Smooth muscle cell (in vitro differentiated cells): ENCODE results near the gene AANAT. TPM values are rescaled to one million over a fixed set of nuclear protein-coding genes. Genes with fewer than 3 reads are reported as not detected.
A peak's percentile ranks its signal among the peaks of the same experiment; 100 is the strongest.

ENCODE experiments used
- DNase-seq: peaks from one replicate; lab custom pipeline; 2025; ENCODE audit not compliant: unreplicated experiment; lab: John Stamatoyannopoulos, UW
- H2AFZ ChIP-seq: fragments of 200-600 bp; sonication (generic); 2 replicates; pipeline ENCODE4 v1.6.0; 2016; ENCODE audit warnings: antibody characterized with exemption, low read depth, mild to moderate bottlenecking
- H3F3A ChIP-seq: fragments of 200-600 bp; sonication (generic); 2 replicates; pipeline ENCODE4 v1.6.0; 2017; ENCODE audit warnings: antibody characterized with exemption, low read depth
- H3K27ac ChIP-seq: fragments of 200-600 bp; sonication (generic); 2 replicates; pipeline ENCODE4 v1.5.1; 2016; ENCODE audit warnings: low read depth, mild to moderate bottlenecking
- H3K27me3 ChIP-seq: fragments of 200-600 bp; sonication (generic); 2 replicates; pipeline ENCODE4 v1.6.1; 2016; ENCODE audit warnings: low read depth, mild to moderate bottlenecking
- H3K36me3 ChIP-seq: fragments of 200-600 bp; sonication (generic); 2 replicates; pipeline ENCODE4 v1.5.1; 2016; ENCODE audit warnings: low read depth
- H3K4me1 ChIP-seq: fragments of 200-600 bp; sonication (generic); 2 replicates; pipeline ENCODE4 v1.5.1; 2016; ENCODE audit warnings: low read depth
- H3K4me2 ChIP-seq: fragments of 200-600 bp; sonication (generic); 2 replicates; pipeline ENCODE4 v1.6.0; 2016; ENCODE audit warnings: mild to moderate bottlenecking
- H3K4me3 ChIP-seq: fragments of 200-600 bp; sonication (generic); 2 replicates; pipeline ENCODE4 v1.5.1; 2016; ENCODE audit warnings: mild to moderate bottlenecking
- H3K79me2 ChIP-seq: fragments of 200-600 bp; sonication (generic); 2 replicates; pipeline ENCODE4 v1.6.0; 2016; ENCODE audit warnings: low read depth, mild to moderate bottlenecking
- H3K9ac ChIP-seq: fragments of 200-600 bp; sonication (generic); 2 replicates; pipeline ENCODE4 v1.6.0; 2016; ENCODE audit warnings: low read depth
- H3K9me3 ChIP-seq: fragments of 200-600 bp; sonication (generic); replicated peaks from 2 replicates; pipeline ENCODE4 v1.5.1; 2016; ENCODE audit warnings: low read depth
- H4K20me1 ChIP-seq: fragments of 200-600 bp; sonication (generic); 2 replicates; pipeline ENCODE4 v1.6.0; 2016; ENCODE audit warnings: low read depth
- WGBS: methylation state at CpG from one replicate; pipeline ENCODE4 v1.1.7; 2016; ENCODE audit warnings: low lambda C conversion rate; 5-methylcytosine and 5-hydroxymethylcytosine counted together
- polyA plus RNA-seq: library from polyadenylated mRNA; unstranded; fragments of >200 nt; fragmentation: Nextera tagmentation; extraction: Ambion mirVana; gene quantifications from 2 replicates; pipeline ENCODE4 v1.2.1, GENCODE V29; 2016
- total RNA-seq: library from RNA; depleted of rRNA; stranded (reverse); fragments of >200 nt; gene quantifications from 2 replicates; pipeline ENCODE4 v1.2.3, GENCODE V29; 2014
- TF ChIP-seq, protein P1 (sequence below): fragments of 200-600 bp; sonication (generic); IDR thresholded peaks from 2 replicates; pipeline ENCODE4 v1.5.1; 2017; ENCODE audit warnings: borderline replicate concordance, mild to moderate bottlenecking, antibody characterized with exemption; ENCODE audit not compliant: insufficient read depth, poor library complexity, severe bottlenecking

Gene AANAT
- total and polyA plus RNA-seq, 2 experiments from 2014 or later = not detected

DNA sequence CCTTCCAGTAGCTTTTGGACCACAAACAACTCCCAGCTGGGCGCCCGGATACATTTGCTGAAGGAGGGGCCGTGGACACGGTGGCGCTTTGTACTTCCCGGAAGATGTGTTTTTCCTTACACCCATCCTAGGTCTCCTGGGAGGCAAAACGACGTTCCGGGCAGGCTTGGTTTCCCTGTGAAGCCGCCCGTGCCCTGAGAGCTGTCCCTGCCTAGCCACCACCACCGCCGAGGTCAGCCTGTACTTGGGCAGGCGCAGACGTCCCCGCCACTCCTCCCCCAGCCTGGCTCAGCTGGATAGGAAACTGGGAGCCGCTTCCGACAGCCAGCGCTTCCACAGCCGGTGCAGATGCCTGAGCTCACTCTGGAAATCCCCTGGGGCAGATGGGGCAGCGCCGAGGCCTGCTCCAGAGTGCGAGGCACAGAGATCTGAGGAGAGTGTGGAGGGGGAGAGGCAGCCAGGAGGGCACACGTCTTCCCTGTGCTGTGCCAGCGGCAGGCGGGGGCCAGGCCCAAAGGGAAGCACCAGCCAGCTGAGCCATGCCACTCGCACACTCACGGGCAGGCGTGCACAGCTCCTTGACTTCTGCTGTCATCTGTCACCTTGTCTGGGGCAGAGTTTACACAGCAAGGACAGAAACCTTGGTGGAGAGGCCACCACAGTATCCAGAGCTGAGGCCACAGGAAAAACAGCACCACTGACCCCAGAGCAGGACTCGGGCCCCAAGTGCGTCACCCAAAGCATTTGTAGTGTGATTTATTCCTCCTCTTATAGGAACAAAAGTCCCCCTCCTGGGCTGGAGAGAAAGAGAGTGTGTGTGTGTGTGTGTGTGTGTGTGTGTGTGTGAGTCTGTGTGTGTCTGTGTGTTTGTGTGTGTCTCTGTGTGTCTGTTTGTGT lies 30.8 kb downstream of the AANAT start:
- Histone ChIP-seq H3K9ac (peak overlapping the region; percentile 55), H3K4me1 (peaks cover 21% of the 10 kb centered on the region), H3K79me2 (no peaks in the 10 kb centered on the region), H4K20me1 (peaks cover 14% of the 10 kb centered on the region), H3K27me3 (no peaks in the 10 kb centered on the region), H2AFZ (peak overlapping the region; percentile 16), H3K4me2 (no peak overlapping the region), H3F3A (no peaks in the 10 kb centered on the region), H3K36me3 (no peaks in the 10 kb centered on the region), H3K4me3 (no peak overlapping the region), H3K27ac (peak overlapping the region; percentile 81), H3K9me3 (no peaks in the 10 kb centered on the region)
- 42% methylated on average over 31 of the region's 31 CpGs for WGBS
- TF ChIP-seq, protein P1, sequence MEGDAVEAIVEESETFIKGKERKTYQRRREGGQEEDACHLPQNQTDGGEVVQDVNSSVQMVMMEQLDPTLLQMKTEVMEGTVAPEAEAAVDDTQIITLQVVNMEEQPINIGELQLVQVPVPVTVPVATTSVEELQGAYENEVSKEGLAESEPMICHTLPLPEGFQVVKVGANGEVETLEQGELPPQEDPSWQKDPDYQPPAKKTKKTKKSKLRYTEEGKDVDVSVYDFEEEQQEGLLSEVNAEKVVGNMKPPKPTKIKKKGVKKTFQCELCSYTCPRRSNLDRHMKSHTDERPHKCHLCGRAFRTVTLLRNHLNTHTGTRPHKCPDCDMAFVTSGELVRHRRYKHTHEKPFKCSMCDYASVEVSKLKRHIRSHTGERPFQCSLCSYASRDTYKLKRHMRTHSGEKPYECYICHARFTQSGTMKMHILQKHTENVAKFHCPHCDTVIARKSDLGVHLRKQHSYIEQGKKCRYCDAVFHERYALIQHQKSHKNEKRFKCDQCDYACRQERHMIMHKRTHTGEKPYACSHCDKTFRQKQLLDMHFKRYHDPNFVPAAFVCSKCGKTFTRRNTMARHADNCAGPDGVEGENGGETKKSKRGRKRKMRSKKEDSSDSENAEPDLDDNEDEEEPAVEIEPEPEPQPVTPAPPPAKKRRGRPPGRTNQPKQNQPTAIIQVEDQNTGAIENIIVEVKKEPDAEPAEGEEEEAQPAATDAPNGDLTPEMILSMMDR = no peak
- peak; percentile 65 for DNase-seq

DNA sequence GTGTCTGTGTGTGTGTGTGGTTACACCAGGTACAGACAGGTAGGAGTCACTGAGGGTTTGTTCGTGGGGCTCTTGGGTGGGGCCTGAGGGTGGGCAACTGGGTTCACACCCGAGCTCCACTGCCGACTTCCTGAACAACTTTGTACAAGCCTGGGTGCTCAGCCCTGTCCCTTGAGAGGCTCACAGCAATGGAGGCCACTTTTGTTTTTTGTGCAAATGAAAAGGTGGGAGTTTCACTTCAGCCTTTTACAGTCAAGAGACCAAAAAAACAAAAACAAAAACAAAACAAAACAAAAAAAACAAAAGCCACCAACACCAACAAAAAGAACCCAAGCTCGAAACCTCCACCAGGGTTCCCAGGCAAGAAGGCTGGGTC lies 31.5 kb downstream of the AANAT start:
- H3F3A ChIP-seq = no peaks in the 10 kb centered on the region
- no peaks in the 10 kb centered on the region for H3K79me2 ChIP-seq
- H4K20me1 ChIP-seq = peaks cover 14% of the 10 kb centered on the region
- TF ChIP-seq, protein P1 = no peak
- H3K4me2 ChIP-seq = no peak overlapping the region
- H3K27me3 ChIP-seq = no peaks in the 10 kb centered on the region
- no peaks in the 10 kb centered on the region for H3K36me3 ChIP-seq
- H3K9me3 ChIP-seq = no peaks in the 10 kb centered on the region
- peak overlapping the region; percentile 81 for H3K27ac ChIP-seq
- H3K4me3 ChIP-seq = no peak overlapping the region
- WGBS = 85% methylated on average over 3 of the region's 4 CpGs
- DNase-seq = no peak
- peaks cover 16% of the 10 kb centered on the region for H3K4me1 ChIP-seq
- H3K9ac ChIP-seq = peak overlapping the region; percentile 55
- H2AFZ ChIP-seq = no peak overlapping the region

DNA sequence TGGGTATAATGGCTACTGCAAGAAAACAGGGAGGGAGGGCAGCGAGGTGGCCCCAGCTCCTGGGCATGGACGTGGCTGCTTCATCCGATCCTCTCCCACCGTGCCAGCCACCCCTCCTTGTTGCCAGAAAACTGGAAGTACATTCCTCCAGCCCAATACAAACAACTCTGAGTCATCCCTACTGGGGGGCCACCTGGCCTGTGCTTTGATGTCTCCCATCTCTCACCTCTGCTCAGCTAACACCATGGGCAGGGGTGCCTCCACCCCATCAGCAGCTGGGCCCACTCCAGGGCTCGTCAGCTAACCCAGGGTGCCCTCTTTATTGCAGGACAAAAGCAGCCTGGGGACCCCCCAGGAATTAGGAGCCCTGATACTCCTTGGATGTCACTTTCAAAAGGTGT lies 31.9 kb downstream of the AANAT start:
- TF ChIP-seq, protein P1 = no peak
- Histone ChIP-seq H3K27ac (no peak overlapping the region), H3K27me3 (no peaks in the 10 kb centered on the region), H4K20me1 (peaks cover 14% of the 10 kb centered on the region), H3K4me1 (peaks cover 16% of the 10 kb centered on the region), H3K4me3 (no peak overlapping the region), H3K4me2 (peak overlapping the region; percentile 42), H3F3A (no peaks in the 10 kb centered on the region), H3K9me3 (no peaks in the 10 kb centered on the region), H2AFZ (no peak overlapping the region), H3K79me2 (no peaks in the 10 kb centered on the region), H3K36me3 (no peaks in the 10 kb centered on the region), H3K9ac (no peak overlapping the region)
- WGBS = 80% methylated on average over 5 of the region's 5 CpGs
- DNase-seq = no peak
